ENCODE measurements around the gene CCDC194. TPM values are rescaled to one million over a fixed set of nuclear protein-coding genes. Genes with fewer than 3 reads are reported as not detected.
A peak's percentile ranks its signal among the peaks of the same experiment; 100 is the strongest.

Gene CCDC194
- total RNA-seq, 1 donor = not detected

- Histone ChIP-seq H3K4me2 (ENCODE audit: insufficient read depth, low read length) (no peak overlapping the region), H3K36me3 (ENCODE audit: insufficient read depth, low read length) (no peaks in the 10 kb centered on the region), H4K20me1 (ENCODE audit: insufficient read depth, low read length) (no peaks in the 10 kb centered on the region), H3K27me3 (ENCODE audit: insufficient read depth, low read length) (no peaks in the 10 kb centered on the region), H2AFZ (ENCODE audit: low read length) (no peak overlapping the region), H3K4me1 (ENCODE audit: insufficient read depth, low read length) (no peaks in the 10 kb centered on the region), H3K4me3 (ENCODE audit: insufficient read depth, low read length) (no peak overlapping the region), H3K9me3 (ENCODE audit: low read depth, low read length) (no peaks in the 10 kb centered on the region), H3K27ac (ENCODE audit: low read depth, low read length) (no peak overlapping the region), H3K79me2 (ENCODE audit: insufficient read depth, low read length) (no peaks in the 10 kb centered on the region)
- DNase-seq (ENCODE audit: insufficient read length, low spot score, missing footprints) = peak; percentile 92
- TF ChIP-seq CTCF (IDR thresholded peaks at IDR 0.05; ENCODE audit: extremely low read depth, low read depth, low read length) = no peak
These were observed 35.6 kb downstream of the CCDC194 start for GRCh38 chr19:17358395-17358794.

GRCh38 chr19:17357724-17358123 lies 36.3 kb downstream of the CCDC194 start:
- Histone ChIP-seq H3K4me3 (ENCODE audit: insufficient read depth, low read length) (no peak overlapping the region), H3K9me3 (ENCODE audit: low read depth, low read length) (no peaks in the 10 kb centered on the region), H3K79me2 (ENCODE audit: insufficient read depth, low read length) (no peaks in the 10 kb centered on the region), H3K4me2 (ENCODE audit: insufficient read depth, low read length) (no peak overlapping the region), H3K4me1 (ENCODE audit: insufficient read depth, low read length) (no peaks in the 10 kb centered on the region), H4K20me1 (ENCODE audit: insufficient read depth, low read length) (no peaks in the 10 kb centered on the region), H3K36me3 (ENCODE audit: insufficient read depth, low read length) (no peaks in the 10 kb centered on the region), H2AFZ (ENCODE audit: low read length) (no peak overlapping the region), H3K27ac (ENCODE audit: low read depth, low read length) (no peak overlapping the region), H3K27me3 (ENCODE audit: insufficient read depth, low read length) (no peaks in the 10 kb centered on the region)
- peak; percentile 4 for DNase-seq (ENCODE audit: insufficient read length, low spot score, missing footprints)
- no peak for TF ChIP-seq CTCF (IDR thresholded peaks at IDR 0.05; ENCODE audit: extremely low read depth, low read depth, low read length)

GRCh38 chr19:17357078-17357666 lies 36.8 kb downstream of the CCDC194 start:
- H3K36me3 ChIP-seq (ENCODE audit: insufficient read depth, low read length) = no peaks in the 10 kb centered on the region
- no peak overlapping the region for H3K27ac ChIP-seq (ENCODE audit: low read depth, low read length)
- H3K4me1 ChIP-seq (ENCODE audit: insufficient read depth, low read length) = no peaks in the 10 kb centered on the region
- H2AFZ ChIP-seq (ENCODE audit: low read length) = no peak overlapping the region
- H3K9me3 ChIP-seq (ENCODE audit: low read depth, low read length) = no peaks in the 10 kb centered on the region
- H4K20me1 ChIP-seq (ENCODE audit: insufficient read depth, low read length) = no peaks in the 10 kb centered on the region
- H3K27me3 ChIP-seq (ENCODE audit: insufficient read depth, low read length) = no peaks in the 10 kb centered on the region
- DNase-seq (ENCODE audit: insufficient read length, low spot score, missing footprints) = no peak
- H3K4me3 ChIP-seq (ENCODE audit: insufficient read depth, low read length) = no peak overlapping the region
- H3K79me2 ChIP-seq (ENCODE audit: insufficient read depth, low read length) = no peaks in the 10 kb centered on the region
- TF ChIP-seq CTCF (IDR thresholded peaks at IDR 0.05; ENCODE audit: extremely low read depth, low read depth, low read length) = no peak
- H3K4me2 ChIP-seq (ENCODE audit: insufficient read depth, low read length) = no peak overlapping the region

- H3K9me3 ChIP-seq (ENCODE audit: low read depth, low read length) = no peaks in the 10 kb centered on the region
- peak; percentile 18 for DNase-seq (ENCODE audit: insufficient read length, low spot score, missing footprints)
- no peaks in the 10 kb centered on the region for H3K36me3 ChIP-seq (ENCODE audit: insufficient read depth, low read length)
- H3K27ac ChIP-seq (ENCODE audit: low read depth, low read length) = no peak overlapping the region
- peaks cover 5% of the 10 kb centered on the region for H3K4me1 ChIP-seq (ENCODE audit: insufficient read depth, low read length)
- H3K79me2 ChIP-seq (ENCODE audit: insufficient read depth, low read length) = no peaks in the 10 kb centered on the region
- no peaks in the 10 kb centered on the region for H4K20me1 ChIP-seq (ENCODE audit: insufficient read depth, low read length)
- H3K4me3 ChIP-seq (ENCODE audit: insufficient read depth, low read length) = no peak overlapping the region
- H2AFZ ChIP-seq (ENCODE audit: low read length) = no peak overlapping the region
- no peak for TF ChIP-seq CTCF (IDR thresholded peaks at IDR 0.05; ENCODE audit: extremely low read depth, low read depth, low read length)
- H3K27me3 ChIP-seq (ENCODE audit: insufficient read depth, low read length) = peaks cover 6% of the 10 kb centered on the region
- H3K4me2 ChIP-seq (ENCODE audit: insufficient read depth, low read length) = no peak overlapping the region
These were observed 40.6 kb downstream of the CCDC194 start for GRCh38 chr19:17353386-17353785.
